A673 (cell line): ENCODE data around the gene CHDH.

ENCODE experiments used
- CTCF ChIP-seq: fragments of 300-800, 200-600 bp; sonication (generic); conservative IDR thresholded peaks from 2 replicates; pipeline ENCODE4 v1.5.1; 2017; ENCODE audit warnings: low read depth, mild to moderate bottlenecking, antibody characterized with exemption, low read length, moderate library complexity, mixed read lengths
- EZH2 ChIP-seq: fragments of 200-600 bp; sonication (generic); IDR thresholded peaks from 2 replicates; pipeline ENCODE4 v1.6.1; 2017; ENCODE audit warnings: borderline replicate concordance, low read depth, mild to moderate bottlenecking, mixed read lengths, antibody characterized with exemption, low read length; ENCODE audit not compliant: poor library complexity, severe bottlenecking

- TF ChIP-seq CTCF = no peak
- TF ChIP-seq EZH2 = no peak
Measured at GRCh38 chr3:53765753-53766152, 80.5 kb downstream of the CHDH start.
